Dermis blood vessel endothelial cell (primary cell): ENCODE results near the gene BHLHA15. TPM values are rescaled to one million over a fixed set of nuclear protein-coding genes. Genes with fewer than 3 reads are reported as not detected.

Experiments
- DNase-seq: peaks from one replicate; pipeline ENCODE4 v3.0.0; 2010
- total RNA-seq: library from RNA; depleted of rRNA; stranded (reverse); fragments of >200 nt; gene quantifications from 2 replicates; pipeline ENCODE4 v1.2.3, GENCODE V29; 2014

Gene BHLHA15
- total RNA-seq, result 0.17 and 3.4 TPM in 2 replicates

- DNase-seq, result no peak
Measured at GRCh38 chr7:98211221-98211675, at the start of gene BHLHA15. TSS of gene BHLHA15 (plus strand) at chr7:98211439. CDS start at chr7:98212310, 871 bp downstream.

GRCh38 chr7:98162758-98163157 is 48.5 kb upstream of the BHLHA15 start:
- no peak for DNase-seq

DNA sequence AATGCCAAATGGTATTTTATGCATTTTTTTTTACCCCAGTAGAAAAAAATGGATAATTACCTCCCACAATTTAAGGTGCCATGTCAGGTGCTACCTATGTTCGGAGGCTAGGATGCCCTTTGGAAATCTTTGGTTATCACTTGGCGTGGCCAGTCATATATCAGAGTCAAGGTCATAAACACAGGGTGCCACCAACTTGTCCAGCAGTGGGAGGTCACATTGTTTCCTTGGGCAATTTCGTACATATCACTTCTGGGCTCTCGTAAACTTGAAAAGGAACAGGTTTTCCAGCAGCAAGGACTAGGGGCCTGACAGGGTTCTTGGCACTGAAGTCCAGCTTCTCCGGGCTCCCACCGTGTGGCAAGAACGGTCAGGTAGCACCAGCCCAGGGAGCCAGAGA is 48.0 kb upstream of the BHLHA15 start:
- no peak for DNase-seq

DNA sequence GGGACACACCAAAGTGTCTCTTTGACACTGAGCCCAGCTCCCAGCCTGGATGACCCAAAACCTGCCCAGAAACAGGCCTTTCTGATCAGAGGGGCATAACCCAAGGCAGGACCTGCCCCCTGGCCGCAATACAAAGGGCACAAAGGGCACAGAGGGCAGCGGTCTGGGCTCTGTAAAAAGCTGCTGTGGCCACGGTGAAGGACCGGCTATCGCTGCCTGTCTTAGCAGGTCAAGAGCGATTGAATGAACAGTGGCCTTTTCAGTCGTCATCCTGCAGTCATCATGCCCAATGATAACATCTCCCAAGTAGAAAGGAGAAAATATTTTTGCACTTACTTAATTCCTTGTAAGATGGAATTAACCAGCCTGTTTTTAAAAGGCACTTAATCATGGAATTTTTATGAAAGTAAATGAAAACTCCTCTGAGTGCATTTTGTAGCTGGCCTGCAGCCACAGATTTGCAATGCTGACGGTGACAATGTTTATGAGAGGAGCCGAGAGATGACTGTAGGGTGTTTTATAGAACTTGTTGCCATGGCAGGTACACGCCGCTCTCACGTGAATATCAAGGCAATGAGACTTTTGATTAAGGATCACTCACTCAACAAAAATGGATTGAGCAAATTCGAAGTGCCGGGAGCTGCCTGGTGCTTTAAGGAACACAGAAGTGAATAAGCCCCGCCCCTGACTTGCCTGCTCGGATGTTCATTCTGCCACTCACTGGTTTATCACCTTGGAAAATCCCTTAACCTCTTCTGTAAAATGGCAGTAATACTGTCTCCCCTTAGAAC is 47.3 kb upstream of the BHLHA15 start:
- DNase-seq, result no peak

- peak; percentile 65 for DNase-seq
Measured at GRCh38 chr7:98165827-98166667, 45.2 kb upstream of the BHLHA15 start.

DNA sequence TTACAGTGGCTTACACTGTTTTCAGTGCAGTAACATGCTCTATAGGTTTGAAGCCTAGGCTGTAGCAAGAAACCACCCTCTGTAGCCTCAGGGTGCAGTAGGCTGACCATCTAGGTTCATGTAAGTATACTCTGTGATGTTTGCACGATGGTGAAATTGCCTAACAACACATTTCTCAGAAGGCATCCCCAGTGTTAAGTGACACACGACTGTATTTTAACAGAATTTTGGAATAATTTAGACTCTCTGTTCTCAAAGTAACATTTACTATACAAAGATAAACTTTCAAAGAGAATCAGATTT is 44.6 kb upstream of the BHLHA15 start:
- no peak for DNase-seq

- no peak for DNase-seq
Measured at GRCh38 chr7:98167653-98168052, 43.6 kb upstream of the BHLHA15 start.

DNA sequence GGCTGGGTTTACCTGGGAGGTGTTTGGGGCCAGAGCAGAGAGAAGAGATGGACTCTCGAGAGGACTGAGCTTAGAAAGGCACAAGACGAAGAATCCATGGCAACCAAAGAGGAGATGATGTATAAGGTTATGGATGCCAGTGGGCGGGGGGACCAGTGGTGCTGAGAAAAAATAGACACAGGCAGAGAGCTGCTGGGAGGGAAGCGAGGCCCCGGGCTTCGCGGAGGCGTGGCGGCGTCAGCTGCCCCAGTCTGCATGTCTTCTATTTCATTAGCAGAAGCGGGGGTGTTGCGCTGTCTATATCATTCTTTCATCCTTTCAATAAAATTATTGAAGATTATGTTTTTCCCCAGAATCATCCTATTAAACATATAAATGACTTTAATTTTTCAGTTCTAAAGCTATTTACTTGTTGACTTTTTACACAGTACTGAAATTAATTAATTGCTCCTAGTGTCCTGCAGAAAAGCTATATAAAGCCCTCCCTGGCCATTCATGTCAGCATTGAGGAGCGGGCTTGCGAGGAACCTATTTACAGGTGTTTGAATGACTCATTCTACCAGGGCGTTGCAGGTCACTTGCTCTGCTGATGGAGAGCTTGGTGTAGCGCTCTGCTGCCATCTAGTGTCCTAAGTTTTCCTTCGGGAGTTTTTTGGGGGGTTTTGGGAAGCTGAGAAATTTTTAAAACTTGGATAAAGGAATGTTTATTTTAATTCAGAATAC is 42.9 kb upstream of the BHLHA15 start:
- DNase-seq, result peak; percentile 85

GRCh38 chr7:98168904-98169621 is 42.2 kb upstream of the BHLHA15 start:
- DNase-seq, result no peak

- no peak for DNase-seq
Measured at GRCh38 chr7:98170966-98171365, 40.3 kb upstream of the BHLHA15 start.

DNA sequence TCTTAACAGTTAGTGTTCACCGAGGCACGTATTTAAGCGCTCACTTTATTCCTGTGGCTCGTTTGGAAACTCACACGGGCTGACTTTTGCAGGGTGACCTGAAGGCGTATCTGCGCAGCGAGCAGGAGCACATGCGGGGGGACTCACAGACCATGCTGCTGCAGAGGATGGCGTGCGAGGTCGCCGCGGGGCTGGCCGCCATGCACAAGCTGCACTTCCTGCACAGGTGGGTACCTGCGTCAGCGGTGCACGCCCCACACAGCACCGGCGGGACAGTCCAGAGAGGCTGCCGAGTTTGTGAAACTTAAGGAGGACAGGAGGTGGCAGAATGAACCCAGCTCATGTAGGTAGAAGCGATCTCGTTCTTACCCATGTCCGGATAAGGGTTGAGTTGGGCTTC is 39.8 kb upstream of the BHLHA15 start:
- no peak for DNase-seq

- DNase-seq, result no peak
Measured at GRCh38 chr7:98174334-98175259, 36.6 kb upstream of the BHLHA15 start.

GRCh38 chr7:98175260-98175940 is 35.8 kb upstream of the BHLHA15 start:
- DNase-seq, result no peak

- DNase-seq, result no peak
Measured at GRCh38 chr7:98177553-98177952, 33.7 kb upstream of the BHLHA15 start.

DNA sequence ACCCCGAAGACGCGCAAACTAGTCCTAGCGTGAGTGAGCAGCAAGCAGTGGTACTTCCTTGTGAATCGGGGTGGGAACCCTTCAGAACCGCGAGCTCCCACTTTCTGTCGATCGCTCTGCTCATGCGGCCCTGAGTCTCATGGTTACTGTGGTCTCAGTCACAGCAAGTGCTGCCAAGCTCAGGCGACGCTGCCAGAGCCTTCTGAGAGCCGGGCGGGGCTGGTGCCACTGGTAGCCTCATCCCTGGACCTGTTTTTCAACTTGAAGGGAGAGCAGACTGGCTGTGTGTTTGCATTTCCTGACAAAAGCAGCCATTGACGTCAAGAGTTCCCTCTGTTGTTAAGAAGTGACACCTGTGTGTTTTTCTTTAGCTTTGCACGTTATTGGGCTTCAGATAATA is 32.9 kb upstream of the BHLHA15 start:
- DNase-seq, result no peak

- no peak for DNase-seq
Measured at GRCh38 chr7:98178762-98179490, 32.3 kb upstream of the BHLHA15 start.

DNA sequence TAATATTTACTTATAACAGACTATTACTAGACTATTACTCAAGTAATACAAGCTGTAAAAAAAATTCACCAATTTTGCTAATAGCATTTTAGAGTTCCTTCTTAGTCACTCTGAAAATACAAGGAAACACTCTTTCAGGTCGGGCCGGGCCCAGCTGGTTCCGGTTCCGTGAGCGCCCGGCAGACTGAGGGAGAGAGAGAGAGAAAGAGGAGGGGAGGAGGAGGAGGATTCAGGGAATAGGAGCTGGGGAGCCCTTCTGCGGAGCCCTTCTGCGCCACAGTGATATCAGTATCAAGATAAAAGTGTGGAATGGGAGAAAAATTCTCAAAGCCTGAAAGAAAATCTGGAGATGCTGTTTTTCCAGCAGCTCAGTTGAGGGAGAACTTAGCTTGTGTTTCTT is 30.5 kb upstream of the BHLHA15 start:
- no peak for DNase-seq

DNA sequence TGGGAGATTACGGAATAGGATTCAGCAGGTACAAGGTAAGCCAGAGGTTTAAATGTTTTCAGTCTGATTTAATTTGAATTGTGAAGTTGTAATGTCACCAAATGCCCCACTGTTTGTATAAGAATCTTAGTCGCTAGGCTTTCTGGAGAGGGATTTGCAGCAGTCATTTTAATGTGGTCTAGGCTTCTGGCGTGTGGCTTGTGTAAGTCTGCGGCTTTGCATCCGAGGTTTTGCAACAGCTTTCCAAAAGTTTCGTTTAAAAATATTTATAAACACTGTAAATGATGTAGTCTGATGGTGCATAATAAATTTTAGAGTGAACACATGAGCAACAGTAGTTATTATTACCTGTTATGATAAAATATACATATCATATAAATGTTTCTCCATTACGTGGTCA is 26.1 kb upstream of the BHLHA15 start:
- DNase-seq, result no peak

- peak; percentile 59 for DNase-seq
Measured at GRCh38 chr7:98186452-98187137, 24.6 kb upstream of the BHLHA15 start.

DNA sequence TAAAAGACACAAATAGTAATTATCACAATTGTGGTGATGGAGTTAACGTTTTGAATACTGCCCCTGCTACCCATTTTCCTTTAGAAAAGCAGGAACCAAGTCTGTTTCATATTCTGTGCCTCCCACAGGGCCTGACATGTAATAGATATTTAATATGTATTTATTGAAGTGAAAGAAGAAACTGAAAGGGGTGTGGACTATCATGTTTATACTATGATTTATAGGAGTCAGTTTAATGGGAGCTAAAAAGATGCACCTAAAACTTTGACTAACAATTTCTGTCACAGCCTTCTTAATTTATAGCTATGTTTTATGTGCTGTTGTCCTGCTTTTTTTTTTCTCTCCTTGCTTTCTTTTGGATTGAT is 24.1 kb upstream of the BHLHA15 start:
- DNase-seq, result no peak
